Right forelimb (tissue), 1 donor: ENCODE results near the gene SLC7A6OS.

ENCODE experiments used
- DNase-seq: peaks from one replicate; pipeline ENCODE4 v3.0.0-alpha.2; 2018

SLC7A6OS gene

DNA sequence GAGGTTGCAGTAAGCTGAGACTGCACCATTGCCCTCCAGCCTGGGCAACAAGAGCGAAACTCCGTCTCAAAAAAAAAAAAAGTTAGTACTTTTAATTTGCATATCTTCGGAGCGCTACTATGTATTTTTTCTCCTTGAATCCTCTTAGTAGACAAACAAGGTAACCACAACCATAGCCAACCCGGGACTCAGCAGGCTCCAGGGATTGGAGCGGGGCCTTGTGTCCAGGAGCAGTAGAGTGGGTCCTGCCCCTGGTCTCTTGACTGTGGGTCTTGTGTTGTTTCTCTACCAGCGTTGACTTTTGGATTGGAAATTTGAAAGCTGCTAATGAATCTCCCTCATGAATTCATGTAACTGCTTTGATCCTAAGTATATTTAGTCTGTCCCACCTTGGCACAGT, 32.4 kb upstream of the SLC7A6OS start:
- DNase-seq, result no peak

DNA sequence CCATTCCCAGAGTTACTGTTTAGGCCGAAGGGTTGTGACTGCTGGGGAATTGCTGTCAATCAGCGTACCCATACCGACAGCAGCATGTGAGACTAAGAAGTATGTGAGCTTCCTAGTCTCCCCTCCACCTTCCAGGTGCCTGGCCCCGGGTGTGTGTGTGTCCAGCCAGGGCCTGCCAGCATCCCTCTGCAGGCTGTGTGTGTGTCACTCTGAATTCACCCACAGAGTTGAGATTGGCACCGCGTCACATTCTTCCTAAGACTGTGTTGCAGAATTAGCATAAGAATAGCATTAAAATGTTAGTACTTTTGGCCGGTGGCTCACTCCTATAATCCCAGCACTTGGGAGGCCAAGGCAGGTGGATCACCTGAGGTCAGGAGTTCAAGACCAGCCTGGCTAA, 31.9 kb upstream of the SLC7A6OS start:
- no peak for DNase-seq

DNA sequence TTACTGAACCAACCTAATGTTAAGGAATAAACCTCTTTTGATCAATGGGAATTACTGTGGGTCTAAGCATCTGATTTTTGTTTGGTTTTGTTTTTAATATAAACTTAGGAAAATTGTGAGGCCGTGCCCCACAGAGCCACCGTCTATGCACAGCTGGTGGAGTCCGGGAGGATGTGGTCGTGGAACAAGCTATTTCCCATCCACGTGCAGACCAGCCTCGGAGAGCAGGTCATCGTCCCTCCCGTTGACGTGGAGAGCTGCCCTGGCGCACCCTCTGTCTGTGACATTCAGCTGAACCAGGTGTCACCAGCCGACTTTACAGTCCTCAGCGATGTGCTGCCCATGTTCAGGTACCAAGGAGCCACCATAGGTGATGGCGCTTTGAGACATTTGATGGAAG, 28.5 kb upstream of the SLC7A6OS start:
- DNase-seq, result no peak

- DNase-seq, result no peak
Measured at GRCh38 chr16:68338326-68339119, 27.8 kb upstream of the SLC7A6OS start.

DNA sequence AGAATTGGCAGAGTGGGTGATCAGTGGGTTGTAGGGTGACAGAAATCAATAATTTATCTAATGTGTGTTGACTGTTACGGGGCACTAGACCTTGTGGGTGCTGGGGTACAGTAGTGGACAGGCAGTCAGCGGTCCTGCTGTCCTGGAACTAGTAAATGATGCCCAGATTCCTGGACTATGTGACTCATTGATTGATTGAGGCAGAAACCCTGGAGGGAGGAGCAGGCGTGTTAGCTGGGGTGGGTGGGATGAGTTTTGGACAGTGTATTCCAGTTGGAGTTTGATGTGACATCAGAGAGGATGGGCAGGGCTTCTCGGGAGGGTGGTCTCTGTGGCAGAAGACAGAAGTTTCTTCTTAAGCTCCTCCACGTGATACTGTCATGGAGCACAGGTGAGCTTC, 24.4 kb upstream of the SLC7A6OS start:
- no peak for DNase-seq

GRCh38 chr16:68332411-68333121, 21.8 kb upstream of the SLC7A6OS start:
- DNase-seq, result no peak

DNA sequence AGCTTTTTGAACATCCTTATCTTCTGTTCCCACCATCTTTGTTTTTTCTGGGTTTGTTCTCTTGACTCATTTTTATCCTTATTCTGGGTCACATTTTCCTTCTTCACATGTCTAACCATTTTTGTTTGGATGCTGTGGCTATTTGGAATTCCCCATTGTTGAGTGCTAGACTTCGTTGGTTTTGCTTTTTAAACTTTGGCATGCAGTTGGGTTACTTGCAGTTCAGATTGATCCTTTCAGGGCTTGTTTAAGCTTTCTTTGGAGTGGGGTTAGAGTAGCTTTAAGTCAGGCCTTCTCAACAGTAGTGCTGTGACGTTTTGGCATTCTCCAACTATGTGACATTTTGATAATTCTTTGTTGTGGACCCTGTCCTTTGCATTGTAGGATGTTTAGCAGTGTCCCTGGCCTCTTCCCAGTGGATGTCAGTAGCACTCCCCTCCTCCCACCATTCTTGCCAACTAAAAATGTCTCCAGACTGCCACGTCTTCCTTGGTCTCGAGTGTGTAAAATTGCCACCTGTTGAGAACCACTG, 21.2 kb upstream of the SLC7A6OS start:
- no peak for DNase-seq

- no peak for DNase-seq
Measured at GRCh38 chr16:68328860-68329390, 18.2 kb upstream of the SLC7A6OS start.

- DNase-seq, result peak; percentile 78
Measured at GRCh38 chr16:68328151-68328859, 17.6 kb upstream of the SLC7A6OS start.

DNA sequence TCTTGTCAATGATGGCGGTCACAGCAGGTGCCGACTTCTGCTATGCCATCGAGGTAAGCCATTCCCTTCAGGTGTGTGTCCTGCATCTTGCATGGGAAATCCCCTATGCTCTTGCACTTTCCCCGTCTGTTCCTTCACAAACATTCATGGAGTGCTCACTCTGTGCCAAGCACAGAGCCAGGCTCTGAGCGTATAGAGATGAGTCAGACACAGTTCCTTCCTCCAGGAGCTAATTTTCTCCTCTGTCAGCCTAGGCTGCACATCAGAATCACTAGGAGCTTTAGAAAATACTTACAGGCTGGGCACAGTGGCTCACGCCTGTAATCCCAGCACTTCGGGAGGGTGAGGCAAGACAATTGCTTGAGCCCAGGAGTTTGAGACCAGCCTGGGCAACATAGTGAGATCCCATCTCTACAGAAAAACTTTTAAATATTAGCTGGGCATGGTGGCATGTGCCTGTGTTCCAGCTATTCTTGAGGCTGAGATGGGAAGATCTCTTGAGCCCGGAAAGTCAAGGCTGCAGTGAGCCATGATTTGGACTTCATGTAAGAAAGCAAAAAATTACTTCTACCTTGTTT, 14.1 kb upstream of the SLC7A6OS start:
- DNase-seq, result no peak

- DNase-seq, result no peak
Measured at GRCh38 chr16:68324336-68324735, 13.6 kb upstream of the SLC7A6OS start.

GRCh38 chr16:68319185-68319908, 8.6 kb upstream of the SLC7A6OS start:
- no peak for DNase-seq

GRCh38 chr16:68313116-68313515, 2.4 kb upstream of the SLC7A6OS start:
- no peak for DNase-seq

GRCh38 chr16:68310437-68310773, 341 bp downstream of the SLC7A6OS start:
- DNase-seq, result no peak

DNA sequence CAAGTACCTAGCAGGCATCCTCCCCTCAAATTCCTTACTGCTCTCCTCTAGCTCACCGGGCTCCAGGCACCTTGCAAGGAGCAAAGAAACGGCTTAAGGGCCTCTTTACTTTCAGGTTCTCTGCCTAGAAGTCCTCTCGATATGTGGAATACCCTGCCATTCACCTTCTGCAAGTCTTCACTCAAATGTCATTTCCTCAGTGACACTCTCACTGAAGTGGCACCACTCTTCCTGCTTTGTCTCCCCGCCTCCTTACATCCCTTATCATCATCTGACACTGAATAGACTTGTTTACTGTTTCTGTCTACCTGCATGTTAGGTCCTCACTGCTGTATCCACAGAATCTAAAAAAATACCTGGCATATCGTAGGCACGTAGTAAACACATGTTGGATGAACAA, 947 bp downstream of the SLC7A6OS start:
- DNase-seq, result no peak

GRCh38 chr16:68306633-68307032, 4.1 kb downstream of the SLC7A6OS start:
- DNase-seq, result no peak

GRCh38 chr16:68300734-68301459, 9.8 kb downstream of the SLC7A6OS start:
- no peak for DNase-seq

DNA sequence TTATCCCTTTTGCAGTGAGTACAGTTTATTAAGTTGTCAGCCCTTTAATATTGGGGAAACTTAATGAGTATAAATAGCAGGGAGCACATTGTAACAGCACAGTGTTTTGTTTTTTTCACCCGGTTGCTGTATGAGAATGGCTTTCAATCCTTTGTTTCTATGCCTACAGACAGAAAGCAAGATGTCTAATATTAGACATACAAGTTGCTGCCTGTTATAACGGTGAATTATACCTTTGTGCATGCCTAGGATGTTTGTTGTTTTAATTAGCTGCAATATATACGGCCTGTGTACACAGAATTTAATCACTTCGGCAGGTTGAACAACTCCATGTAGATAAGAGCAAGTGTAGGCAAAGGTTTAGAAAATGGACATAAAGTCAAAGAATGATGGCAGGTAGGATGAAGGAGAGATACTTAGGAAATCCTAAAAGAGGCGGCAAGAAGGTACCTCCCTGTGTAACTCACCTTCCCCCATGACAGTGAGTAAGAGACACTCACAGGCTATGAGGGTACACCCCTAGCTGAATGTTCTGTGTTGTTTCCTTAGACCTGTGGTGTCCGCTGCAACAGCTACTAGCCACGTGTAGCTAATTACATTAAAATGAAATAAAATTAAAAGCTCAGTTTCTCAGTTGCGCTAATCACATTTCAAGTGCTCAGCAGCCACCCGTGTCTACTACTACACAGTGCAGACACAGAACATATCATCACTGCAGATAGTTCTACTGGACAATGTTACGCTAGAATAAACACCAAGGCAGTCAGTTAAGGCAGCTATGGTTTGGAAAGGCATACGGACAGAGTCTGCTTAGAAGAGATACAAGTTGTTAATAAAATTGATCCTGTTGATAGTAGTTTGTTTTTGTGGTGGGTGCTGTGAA, 10.9 kb downstream of the SLC7A6OS start:
- DNase-seq, result no peak

DNA sequence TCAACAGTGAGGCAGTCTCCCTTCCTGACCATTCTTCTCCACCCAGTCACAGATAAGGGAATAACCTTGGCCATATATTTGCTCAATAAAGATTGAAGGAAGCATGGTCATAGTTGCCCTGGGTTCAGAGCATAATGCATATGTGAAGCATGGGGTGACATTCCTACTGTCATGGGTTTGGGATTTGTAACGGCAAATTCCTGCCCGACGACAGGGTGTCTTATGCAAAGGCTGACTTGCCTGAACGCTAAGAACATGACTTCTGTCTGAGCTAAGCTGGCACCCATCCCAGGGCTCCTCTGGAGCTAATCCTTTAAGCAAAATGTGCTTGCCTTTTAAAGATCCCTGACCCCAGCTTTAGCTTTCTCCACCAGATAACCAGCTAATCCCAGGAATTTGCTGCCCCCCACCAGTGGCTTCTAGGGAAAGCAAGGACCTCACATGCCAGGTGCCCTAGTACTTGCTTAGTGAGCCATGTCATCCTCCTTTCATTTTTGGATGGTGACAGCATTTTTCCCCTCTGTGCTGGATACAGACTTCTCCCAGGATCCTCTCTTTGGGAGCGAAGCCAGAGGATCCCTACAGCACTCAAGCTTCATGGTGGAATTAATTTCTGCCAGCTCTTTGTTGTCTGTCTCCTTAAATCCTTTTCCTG, 11.7 kb downstream of the SLC7A6OS start:
- no peak for DNase-seq

GRCh38 chr16:68298312-68298711, 12.4 kb downstream of the SLC7A6OS start:
- DNase-seq, result no peak
